Measurements from ENCODE around the gene SDK1. TPM values are rescaled to one million over a fixed set of nuclear protein-coding genes. Genes with fewer than 3 reads are reported as not detected.

SDK1 gene
- total RNA-seq, 2 experiments from 2014 or later: 0.25 to 0.78 TPM

DNA sequence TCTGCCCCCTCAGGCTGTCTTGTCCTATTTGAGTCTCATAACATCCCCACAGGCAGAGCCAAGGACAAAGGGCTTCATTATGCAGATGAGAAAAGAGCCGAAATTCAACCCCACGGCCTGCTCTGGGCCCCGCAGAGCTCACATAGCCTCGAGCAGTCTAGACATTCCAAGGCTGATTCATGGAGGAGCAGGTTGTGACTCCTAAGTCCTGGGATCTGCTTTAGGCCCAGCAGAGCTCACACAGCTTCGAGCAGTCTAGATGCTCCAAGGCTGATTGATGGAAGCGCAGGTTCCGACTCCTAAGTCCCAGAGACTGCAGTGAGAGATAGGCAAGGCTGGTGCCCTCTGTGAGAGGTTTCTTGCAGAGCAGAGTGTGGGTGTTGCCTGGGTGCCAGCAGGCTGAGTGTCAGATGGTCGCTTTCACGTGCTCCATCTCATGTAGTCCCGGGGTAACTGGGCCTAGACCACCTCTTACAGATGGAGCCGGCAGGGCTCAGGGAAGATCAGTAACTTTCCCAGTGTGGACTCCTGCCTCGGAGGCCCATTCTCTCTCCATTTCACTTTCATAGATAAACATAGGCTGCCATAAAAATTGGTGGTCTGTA lies 944.9 kb downstream of the SDK1 start:
- no peak overlapping the region for H3K4me3 Mint-ChIP-seq
- POLR2A ChIA-PET: no interaction called here
- no peak for ATAC-seq
- H3K27me3 Mint-ChIP-seq: no peaks in the 10 kb centered on the region
- H3K27ac Mint-ChIP-seq: no peak overlapping the region
- intact Hi-C loops (cut with micrococcal nuclease): no loop called here
- DNase-seq: no peak
- CTCF ChIA-PET: no interaction called here
- peaks cover 3% of the 10 kb centered on the region for H3K36me3 Mint-ChIP-seq (ENCODE audit: low read depth)
- H3K9me3 Mint-ChIP-seq: peaks cover 2% of the 10 kb centered on the region
- TF ChIP-seq, protein P1, sequence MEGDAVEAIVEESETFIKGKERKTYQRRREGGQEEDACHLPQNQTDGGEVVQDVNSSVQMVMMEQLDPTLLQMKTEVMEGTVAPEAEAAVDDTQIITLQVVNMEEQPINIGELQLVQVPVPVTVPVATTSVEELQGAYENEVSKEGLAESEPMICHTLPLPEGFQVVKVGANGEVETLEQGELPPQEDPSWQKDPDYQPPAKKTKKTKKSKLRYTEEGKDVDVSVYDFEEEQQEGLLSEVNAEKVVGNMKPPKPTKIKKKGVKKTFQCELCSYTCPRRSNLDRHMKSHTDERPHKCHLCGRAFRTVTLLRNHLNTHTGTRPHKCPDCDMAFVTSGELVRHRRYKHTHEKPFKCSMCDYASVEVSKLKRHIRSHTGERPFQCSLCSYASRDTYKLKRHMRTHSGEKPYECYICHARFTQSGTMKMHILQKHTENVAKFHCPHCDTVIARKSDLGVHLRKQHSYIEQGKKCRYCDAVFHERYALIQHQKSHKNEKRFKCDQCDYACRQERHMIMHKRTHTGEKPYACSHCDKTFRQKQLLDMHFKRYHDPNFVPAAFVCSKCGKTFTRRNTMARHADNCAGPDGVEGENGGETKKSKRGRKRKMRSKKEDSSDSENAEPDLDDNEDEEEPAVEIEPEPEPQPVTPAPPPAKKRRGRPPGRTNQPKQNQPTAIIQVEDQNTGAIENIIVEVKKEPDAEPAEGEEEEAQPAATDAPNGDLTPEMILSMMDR (IDR thresholded peaks at IDR 0.05): no peak
- H3K4me1 Mint-ChIP-seq (ENCODE audit: low read depth): peaks cover 4% of the 10 kb centered on the region

DNA sequence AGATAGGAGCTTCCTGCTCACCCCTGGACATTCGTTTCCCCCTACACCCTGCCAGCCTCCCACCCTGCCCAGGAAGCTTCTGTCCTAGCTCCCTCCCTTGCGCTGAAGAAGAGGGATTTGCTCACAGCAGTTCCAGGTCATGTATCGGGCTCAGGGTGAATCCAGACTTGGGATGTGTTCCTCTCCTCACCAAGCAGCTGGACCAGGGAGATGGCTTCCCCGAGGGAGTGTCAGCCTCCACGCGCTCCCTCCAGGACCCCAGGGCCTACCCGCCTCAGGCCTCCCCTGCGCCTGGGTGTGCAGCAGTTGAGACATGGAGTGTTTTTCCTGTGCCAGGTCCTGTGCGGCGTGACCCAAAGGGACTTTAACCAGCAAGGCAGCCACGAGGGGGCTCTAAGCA lies 945.5 kb downstream of the SDK1 start:
- no peaks in the 10 kb centered on the region for H3K27me3 Mint-ChIP-seq
- TF ChIP-seq, protein P1 (IDR thresholded peaks at IDR 0.05): no peak
- intact Hi-C loops (cut with micrococcal nuclease): no loop called here
- H3K4me1 Mint-ChIP-seq (ENCODE audit: low read depth): no peaks in the 10 kb centered on the region
- H3K9me3 Mint-ChIP-seq: peaks cover 8% of the 10 kb centered on the region
- no peak overlapping the region for H3K4me3 Mint-ChIP-seq
- peaks cover 3% of the 10 kb centered on the region for H3K36me3 Mint-ChIP-seq (ENCODE audit: low read depth)
- DNase-seq: no peak
- H3K27ac Mint-ChIP-seq: no peak overlapping the region
- no peak for ATAC-seq
- ChIA-PET CTCF (no interaction called here), POLR2A (no interaction called here)

DNA sequence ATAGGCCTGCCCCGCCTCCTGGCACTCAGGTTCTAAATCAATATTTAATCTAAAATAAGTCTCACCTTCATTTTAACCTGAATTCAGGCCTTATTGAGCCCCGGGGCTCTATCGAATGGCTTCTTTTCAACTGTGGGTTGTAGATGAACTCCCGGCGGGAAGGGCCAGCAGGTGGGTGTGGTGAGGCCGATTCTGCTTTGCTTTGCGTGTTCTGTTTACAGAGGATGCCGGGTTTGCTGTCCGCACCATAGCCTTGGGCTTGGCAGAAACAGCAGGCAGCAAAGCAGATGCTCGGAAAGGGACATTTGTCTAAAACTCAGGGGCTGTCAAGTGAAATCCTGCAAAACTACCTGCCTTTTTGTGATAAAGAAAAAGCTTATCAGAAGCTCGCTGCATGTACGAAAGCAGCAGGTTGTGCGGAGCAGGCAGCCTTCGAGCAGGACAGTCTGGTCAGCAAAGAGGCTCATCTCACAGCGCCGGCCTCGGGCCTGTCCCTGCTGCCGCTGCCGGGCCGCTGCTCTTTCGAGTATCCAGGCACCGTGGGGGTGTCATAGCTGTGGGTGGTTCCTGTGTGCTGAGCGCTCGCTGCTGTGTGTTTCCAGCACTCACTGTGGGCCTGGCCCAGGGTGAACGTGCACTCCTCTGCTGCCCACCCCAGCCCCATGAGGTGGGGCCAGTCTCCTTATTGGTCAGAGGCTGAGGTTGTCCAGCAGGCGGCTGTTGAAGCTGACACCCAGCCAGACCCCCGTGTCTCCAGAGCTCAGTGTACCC lies 946.2 kb downstream of the SDK1 start:
- no peak overlapping the region for H3K27ac Mint-ChIP-seq
- H3K36me3 Mint-ChIP-seq (ENCODE audit: low read depth): peaks cover 3% of the 10 kb centered on the region
- ChIA-PET POLR2A (interaction anchor here (0.6 kb wide), 1 partner anchor 8 kb away, joined by 4 read pairs; no protein-coding TSS in a partner anchor), CTCF (no interaction called here)
- ATAC-seq (no peak), DNase-seq (no peak)
- H3K9me3 Mint-ChIP-seq: peaks cover 11% of the 10 kb centered on the region
- H3K27me3 Mint-ChIP-seq: no peaks in the 10 kb centered on the region
- intact Hi-C loops (cut with micrococcal nuclease): no loop called here
- H3K4me3 Mint-ChIP-seq: no peak overlapping the region
- TF ChIP-seq, protein P1 (IDR thresholded peaks at IDR 0.05): no peak
- H3K4me1 Mint-ChIP-seq (ENCODE audit: low read depth): no peaks in the 10 kb centered on the region

DNA sequence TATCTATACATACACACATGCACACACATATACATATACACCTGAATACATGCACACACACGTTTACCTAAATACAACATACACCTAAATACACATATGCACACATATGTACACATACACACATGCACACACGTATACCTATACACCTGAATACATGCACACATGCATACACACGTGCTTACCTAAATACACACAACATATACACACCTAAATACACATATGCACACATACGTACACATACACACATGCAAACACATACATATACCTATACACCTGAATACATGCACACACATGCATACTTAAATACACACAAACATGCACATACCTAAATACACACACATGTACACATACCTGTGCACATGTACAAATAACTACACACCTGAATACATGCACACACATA lies 947.2 kb downstream of the SDK1 start:
- Mint-ChIP-seq H3K27ac (no peak overlapping the region), H3K4me3 (no peak overlapping the region), H3K27me3 (no peaks in the 10 kb centered on the region), H3K9me3 (peaks cover 11% of the 10 kb centered on the region), H3K4me1 (ENCODE audit: low read depth) (no peaks in the 10 kb centered on the region), H3K36me3 (ENCODE audit: low read depth) (peaks cover 3% of the 10 kb centered on the region)
- POLR2A ChIA-PET: no interaction called here
- CTCF ChIA-PET: no interaction called here
- intact Hi-C loops (cut with micrococcal nuclease): no loop called here
- no peak for ATAC-seq
- DNase-seq: no peak
- TF ChIP-seq, protein P1 (IDR thresholded peaks at IDR 0.05): no peak

DNA sequence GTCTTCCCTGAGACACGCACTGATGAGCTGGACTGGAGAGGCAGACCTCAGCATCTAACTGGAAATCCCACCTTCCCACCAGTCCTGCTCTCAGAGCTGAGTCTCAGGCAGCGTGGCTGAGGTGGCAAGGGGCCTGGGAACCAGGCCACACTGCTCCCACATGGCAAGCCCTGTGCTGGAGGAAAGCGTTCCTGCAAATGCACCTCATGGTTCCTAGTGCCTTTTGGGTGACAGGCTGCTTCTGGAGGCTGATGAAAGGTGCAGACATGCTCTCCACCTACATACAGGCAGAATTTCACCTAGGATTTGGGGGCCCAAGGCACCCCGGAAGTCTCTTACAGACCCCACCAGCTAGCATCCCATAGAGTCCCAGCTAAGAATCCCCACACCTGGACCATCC lies 948.2 kb downstream of the SDK1 start:
- Mint-ChIP-seq H3K9me3 (peaks cover 18% of the 10 kb centered on the region), H3K36me3 (ENCODE audit: low read depth) (peaks cover 3% of the 10 kb centered on the region), H3K4me1 (ENCODE audit: low read depth) (no peaks in the 10 kb centered on the region), H3K27me3 (peaks cover 1% of the 10 kb centered on the region), H3K27ac (no peak overlapping the region), H3K4me3 (no peak overlapping the region)
- intact Hi-C loops (cut with micrococcal nuclease): no loop called here
- DNase-seq: no peak
- CTCF ChIA-PET: no interaction called here
- TF ChIP-seq, protein P1 (IDR thresholded peaks at IDR 0.05): no peak
- ATAC-seq: no peak
- POLR2A ChIA-PET: no interaction called here

Data from activated CD8-positive, alpha-beta T cell treated with anti-CD3 and anti-CD28 coated beads for 36 hours (primary cell).